ENCODE results near the gene PAGR1. TPM values are rescaled to one million over a fixed set of nuclear protein-coding genes. Genes with fewer than 3 reads are reported as not detected.

The PAGR1 gene
- total and polyA plus RNA-seq, 2 of the 4 experiments (the other 2 are of a cell fraction), result 10.6 to 22.1 TPM

DNA sequence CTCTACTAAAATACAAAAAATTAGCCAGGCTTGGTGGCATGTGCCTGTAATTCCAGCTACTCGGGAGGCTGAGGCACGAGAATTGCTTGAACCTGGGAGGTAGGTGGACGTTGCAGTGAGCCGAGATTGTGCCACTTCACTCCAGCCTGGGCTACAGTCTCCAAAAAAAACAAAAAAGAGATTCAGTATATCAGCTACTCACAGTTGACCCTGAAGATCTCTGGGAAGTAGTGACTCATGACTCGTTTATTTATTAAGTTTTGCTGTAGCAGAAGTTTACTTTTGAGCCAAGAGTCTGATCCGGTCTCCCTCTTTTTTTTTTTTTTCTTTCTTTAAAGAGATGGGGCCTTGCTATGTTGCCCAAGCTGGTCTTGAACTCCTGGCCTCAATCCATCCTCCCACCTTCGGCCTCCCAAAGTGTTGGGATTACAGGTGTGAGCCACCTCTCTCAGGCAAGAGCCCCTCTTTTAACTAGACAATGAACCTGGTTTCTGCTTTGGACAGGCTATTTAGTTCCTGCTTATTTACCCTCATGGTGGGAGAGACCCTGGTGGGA lies 8.7 kb downstream of the PAGR1 start:
- Histone ChIP-seq H3K27me3 (ENCODE audit: control insufficient read depth, insufficient read depth, low read length) (no peaks in the 10 kb centered on the region), H3K36me3 (ENCODE audit: control insufficient read depth, insufficient read depth, low read length) (peaks cover under 1% of the 10 kb centered on the region; the same call in 1 of the 2 replicates), H2AK5ac (ENCODE audit: low read depth, low read length) (peak overlapping the region; percentile 100), H3K14ac (replicated peaks; ENCODE audit: low read depth, low read length) (peak overlapping the region; percentile 96), H3K56ac (ENCODE audit: extremely low read depth, insufficient read depth, low read length) (peak overlapping the region; percentile 88), H3K79me1 (ENCODE audit: low read depth in 1 of 2, low read length in 2 of 2) (peaks cover 30 to 78% of the 10 kb centered on the region in 2 experiments), H4K8ac (ENCODE audit: low read depth in 2 of 2, low read length in 2 of 2) (peak overlapping the region; percentile 43 to 95), H3K4me2 (ENCODE audit: low read depth, low read length) (peak overlapping the region; percentile 77), H4K20me1 (ENCODE audit: insufficient read depth, low read length) (peaks cover 22% of the 10 kb centered on the region), H3K4ac (ENCODE audit: low read depth, low read length) (peak overlapping the region; percentile 100), H4K5ac (ENCODE audit: low read depth, low read length) (peak overlapping the region; percentile 93), H2AFZ (replicated peaks; ENCODE audit: low read length, poor library complexity) (no peak overlapping the region), H2BK20ac (ENCODE audit: low read depth, low read length) (peak overlapping the region; percentile 99), H3K23ac (ENCODE audit: low read depth, low read length) (peak overlapping the region; percentile 100), H3K4me3 (ENCODE audit: insufficient read depth, low read depth, low read length) (no peak overlapping the region), H2BK120ac (ENCODE audit: low read depth, low read length) (peak overlapping the region; percentile 98), H2AK9ac (replicated peaks; ENCODE audit: low read depth, low read length, poor library complexity) (peak overlapping the region; percentile 98), H3K9me3 (ENCODE audit: control insufficient read depth, insufficient read depth, low read length) (no peaks in the 10 kb centered on the region), H2BK5ac (ENCODE audit: low read depth, low read length, poor library complexity, severe bottlenecking) (peak overlapping the region; percentile 98), H3K27ac (ENCODE audit: insufficient read depth, low read length) (peak overlapping the region; percentile 95), H3K9ac (ENCODE audit: low read depth, low read length) (peak overlapping the region; percentile 28), H4K91ac (ENCODE audit: insufficient read depth, low read depth, low read length) (peak overlapping the region; percentile 97), H3K18ac (ENCODE audit: low read depth, low read length) (peak overlapping the region; percentile 93), H3K9me1 (ENCODE audit: insufficient read depth, low read length) (peaks cover 30% of the 10 kb centered on the region), H2BK15ac (ENCODE audit: low read depth, low read length) (peak overlapping the region; percentile 92; the same call in 2 of the 3 replicates), H3K4me1 (ENCODE audit: control insufficient read depth, insufficient read depth, low read length) (peaks cover 37% of the 10 kb centered on the region)
- in situ Hi-C loops (cut with MboI; ENCODE audit: low sequenced_read_pairs), result no loop called here
- DNase-seq (peak; percentile 91), ATAC-seq (ENCODE audit: low read depth) (peak; percentile 49)
- CTCF ChIA-PET, result interaction anchor here (0.5 to 1.0 kb wide), 3 partner anchors 19 to 30 kb away, joined by 3 to 4 read pairs (median 3); no protein-coding TSS in a partner anchor
- dilution Hi-C loops (cut with HindIII; ENCODE audit: low sequenced_read_pairs, unreplicated experiment), result no loop called here
- no peak for TF ChIP-seq MXI1 (IDR thresholded peaks at IDR 0.05; ENCODE audit: borderline replicate concordance, low read depth, low read length)
- no peak for TF ChIP-seq CEBPB (IDR thresholded peaks at IDR 0.05; ENCODE audit: low read depth, low read length)
- no peak for TF ChIP-seq ELK1 (IDR thresholded peaks at IDR 0.05; ENCODE audit: borderline replicate concordance, low read depth, low read length)
- TF ChIP-seq FOS (IDR thresholded peaks at IDR 0.05; ENCODE audit: low read depth, low read length), result peak; percentile 77; the same call in 1 of the 2 replicates
- TF ChIP-seq, protein P1, sequence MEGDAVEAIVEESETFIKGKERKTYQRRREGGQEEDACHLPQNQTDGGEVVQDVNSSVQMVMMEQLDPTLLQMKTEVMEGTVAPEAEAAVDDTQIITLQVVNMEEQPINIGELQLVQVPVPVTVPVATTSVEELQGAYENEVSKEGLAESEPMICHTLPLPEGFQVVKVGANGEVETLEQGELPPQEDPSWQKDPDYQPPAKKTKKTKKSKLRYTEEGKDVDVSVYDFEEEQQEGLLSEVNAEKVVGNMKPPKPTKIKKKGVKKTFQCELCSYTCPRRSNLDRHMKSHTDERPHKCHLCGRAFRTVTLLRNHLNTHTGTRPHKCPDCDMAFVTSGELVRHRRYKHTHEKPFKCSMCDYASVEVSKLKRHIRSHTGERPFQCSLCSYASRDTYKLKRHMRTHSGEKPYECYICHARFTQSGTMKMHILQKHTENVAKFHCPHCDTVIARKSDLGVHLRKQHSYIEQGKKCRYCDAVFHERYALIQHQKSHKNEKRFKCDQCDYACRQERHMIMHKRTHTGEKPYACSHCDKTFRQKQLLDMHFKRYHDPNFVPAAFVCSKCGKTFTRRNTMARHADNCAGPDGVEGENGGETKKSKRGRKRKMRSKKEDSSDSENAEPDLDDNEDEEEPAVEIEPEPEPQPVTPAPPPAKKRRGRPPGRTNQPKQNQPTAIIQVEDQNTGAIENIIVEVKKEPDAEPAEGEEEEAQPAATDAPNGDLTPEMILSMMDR (conservative IDR thresholded peaks at IDR 0.05; ENCODE audit: low read depth, low read length), result no peak
- POLR2A ChIA-PET (ENCODE audit: unreplicated experiment), result interaction anchor here (0.7 kb wide), 1 partner anchor 156 kb away, joined by 7 read pairs; no protein-coding TSS in a partner anchor
- intact Hi-C loops (cut with micrococcal nuclease), result loop anchor here (5.0 kb wide), 1 partner anchor 38 kb away; the partner anchor contains the start of gene CDIPT
- WGBS, 2 experiments (ENCODE audit: extremely low coverage in 2 of 2, insufficient read length in 1 of 2), result no CpG with 5 or more reads among the region's 7 CpGs
- BruUV-seq (replicated peaks), result no TSS peak
